ENCODE measurements around the gene FOXF1. TPM values are rescaled to one million over a fixed set of nuclear protein-coding genes. Genes with fewer than 3 reads are reported as not detected.

FOXF1 gene
- 10.6 and 11.6 TPM in 2 replicates for total RNA-seq

DNA sequence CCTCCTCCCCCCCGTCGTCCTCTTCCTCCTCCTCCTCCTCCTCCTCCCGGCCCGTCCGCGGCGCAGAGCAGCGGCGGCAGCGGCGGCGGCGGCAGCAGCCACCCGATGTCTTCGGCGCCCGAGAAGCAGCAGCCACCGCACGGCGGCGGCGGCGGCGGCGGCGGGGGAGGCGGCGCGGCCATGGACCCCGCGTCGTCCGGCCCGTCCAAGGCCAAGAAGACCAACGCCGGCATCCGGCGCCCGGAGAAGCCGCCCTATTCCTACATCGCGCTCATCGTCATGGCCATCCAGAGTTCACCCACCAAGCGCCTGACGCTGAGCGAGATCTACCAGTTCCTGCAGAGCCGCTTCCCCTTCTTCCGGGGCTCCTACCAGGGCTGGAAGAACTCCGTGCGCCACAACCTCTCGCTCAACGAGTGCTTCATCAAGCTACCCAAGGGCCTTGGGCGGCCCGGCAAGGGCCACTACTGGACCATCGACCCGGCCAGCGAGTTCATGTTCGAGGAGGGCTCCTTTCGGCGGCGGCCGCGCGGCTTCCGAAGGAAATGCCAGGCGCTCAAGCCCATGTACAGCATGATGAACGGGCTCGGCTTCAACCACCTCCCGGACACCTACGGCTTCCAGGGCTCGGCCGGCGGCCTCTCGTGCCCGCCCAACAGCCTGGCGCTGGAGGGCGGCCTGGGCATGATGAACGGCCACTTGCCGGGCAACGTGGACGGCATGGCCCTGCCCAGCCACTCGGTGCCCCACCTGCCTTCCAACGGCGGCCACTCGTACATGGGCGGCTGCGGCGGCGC lies at the start of gene FOXF1:
Gene FOXF1, plus strand, starts transcription at position 63 of the 797 bp plus-strand sequence. Its CDS starts 43 bp downstream, at position 106.
- no peak for DNase-seq (ENCODE audit: extremely low read depth, low read depth, low spot score)

DNA sequence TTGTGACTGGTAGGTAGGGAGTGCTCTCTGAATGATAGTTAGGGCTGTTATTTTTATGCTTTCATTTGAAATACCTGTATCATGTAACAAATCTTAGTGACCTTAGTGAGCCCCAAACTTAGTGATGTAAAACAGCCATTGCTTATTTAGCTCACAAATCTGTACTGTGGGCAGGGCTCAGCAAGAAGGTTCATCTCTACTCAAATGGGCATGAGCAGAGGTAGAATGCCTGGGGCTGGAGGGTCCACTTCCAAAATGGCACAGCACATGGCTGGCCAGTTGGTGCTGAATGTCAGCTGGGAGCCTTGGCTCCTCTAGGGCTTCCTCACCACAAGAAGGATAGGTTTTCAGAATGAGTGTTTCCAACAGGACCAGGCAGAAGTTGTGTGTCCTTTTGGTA lies 49.3 kb upstream of the FOXF1 start:
- no peak for DNase-seq (ENCODE audit: extremely low read depth, low read depth, low spot score)

DNA sequence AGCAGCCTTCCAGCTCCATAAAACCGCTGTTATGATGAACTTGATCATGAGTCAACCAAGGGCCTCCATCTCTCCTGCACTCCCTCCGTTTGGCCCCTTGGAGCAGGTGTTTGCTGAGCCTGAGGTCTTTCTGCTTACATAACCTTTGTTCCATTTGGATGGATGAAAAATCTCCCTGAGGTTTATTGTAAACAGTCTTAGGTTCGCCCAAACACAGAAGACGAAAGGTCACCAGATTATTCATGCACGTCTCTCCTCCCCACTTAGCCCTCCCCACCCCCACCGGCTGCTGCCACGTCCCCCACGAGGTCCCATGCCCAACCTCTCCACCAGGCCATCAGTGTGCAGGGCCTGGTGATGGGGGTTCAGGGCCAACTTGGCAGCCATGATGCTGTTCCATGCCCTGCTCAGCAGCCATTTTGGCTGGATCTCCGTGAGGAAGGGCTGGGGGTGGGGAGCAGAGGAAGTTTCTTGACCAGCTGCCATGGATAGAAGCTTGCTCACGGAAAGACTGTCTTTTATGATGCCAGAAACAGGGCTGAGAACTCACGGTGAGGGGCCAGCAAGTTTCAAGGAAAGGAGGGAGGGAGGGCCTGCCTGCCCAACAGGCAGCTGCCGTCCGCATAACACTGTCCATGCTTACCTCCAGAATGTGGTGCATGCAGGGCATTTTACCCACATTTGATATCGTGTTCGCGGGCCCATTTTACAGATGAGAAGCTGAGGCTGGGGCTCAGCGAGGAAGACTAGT lies 47.8 kb upstream of the FOXF1 start:
- no peak for DNase-seq (ENCODE audit: extremely low read depth, low read depth, low spot score)

DNA sequence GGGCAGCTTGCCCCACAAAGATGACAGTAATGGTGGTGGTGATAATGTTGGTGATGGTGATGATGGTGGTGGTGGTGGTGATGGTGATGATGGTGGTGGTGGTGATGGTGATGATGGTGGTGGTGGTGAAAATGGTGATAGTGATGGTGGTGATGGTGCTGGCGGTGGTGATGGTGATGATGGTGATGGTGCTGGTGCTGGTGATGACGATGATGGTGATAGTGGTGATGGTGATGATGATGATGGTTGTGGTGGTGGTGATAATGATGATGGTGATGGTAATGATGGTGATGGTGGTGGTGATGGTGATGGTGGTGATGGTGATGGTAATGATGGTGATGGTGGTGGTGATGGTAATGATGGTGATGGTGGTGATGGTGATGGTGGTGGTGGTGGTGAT lies 46.3 kb upstream of the FOXF1 start:
- DNase-seq (ENCODE audit: extremely low read depth, low read depth, low spot score) = no peak

DNA sequence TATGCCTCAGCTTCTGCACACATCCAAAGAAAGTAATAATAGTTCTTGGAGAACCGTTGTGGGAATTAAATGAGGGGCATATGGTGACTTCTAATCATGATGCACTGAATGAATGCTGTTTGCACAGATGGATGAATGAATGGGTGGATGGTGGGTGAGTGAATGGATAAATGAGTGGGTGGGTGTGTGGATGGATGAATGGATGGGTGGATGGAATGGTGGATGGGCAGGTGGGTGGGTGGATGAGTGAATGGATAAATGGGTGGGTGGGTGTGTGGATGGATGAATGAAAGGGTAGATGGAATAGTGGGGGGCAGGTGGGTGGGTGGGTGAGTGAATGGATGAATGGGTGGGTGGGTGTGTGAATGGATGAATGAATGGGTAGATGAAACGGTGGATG lies 44.9 kb upstream of the FOXF1 start:
- no peak for DNase-seq (ENCODE audit: extremely low read depth, low read depth, low spot score)

DNA sequence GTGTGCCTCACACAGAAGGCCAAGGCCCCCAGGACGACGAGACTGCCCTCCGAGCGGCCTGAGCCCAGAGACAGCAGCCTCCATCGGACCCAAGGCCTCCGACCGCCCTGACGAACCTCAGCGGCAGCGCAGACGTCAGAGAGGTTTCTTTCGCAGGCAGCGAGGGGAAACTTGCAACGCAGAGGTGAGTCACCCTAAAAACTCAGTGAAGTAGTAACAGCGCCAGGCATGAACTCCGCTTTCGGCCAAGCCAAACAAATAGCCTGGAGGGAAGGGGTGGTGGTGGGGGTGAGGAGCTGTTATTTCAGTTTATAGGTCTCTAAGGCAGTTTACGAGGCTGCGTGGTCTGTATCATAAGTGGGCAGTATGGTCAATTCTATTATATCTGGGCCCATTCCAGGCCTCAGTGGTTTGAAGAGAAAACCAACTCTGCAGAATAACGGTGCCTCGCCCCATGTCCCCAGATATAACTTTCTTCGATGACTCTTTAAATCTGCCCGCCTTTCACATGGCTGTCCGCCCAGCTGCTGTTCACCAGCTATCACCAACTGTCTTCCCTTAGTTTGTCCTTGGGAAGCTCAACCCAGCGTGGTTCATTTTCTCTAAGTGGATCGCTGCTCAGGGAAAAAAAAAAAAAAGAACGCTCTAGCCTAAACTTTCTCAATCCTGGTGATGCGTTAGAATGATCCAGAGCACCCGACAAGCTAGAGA lies 43.5 kb upstream of the FOXF1 start:
- no peak for DNase-seq (ENCODE audit: extremely low read depth, low read depth, low spot score)

DNA sequence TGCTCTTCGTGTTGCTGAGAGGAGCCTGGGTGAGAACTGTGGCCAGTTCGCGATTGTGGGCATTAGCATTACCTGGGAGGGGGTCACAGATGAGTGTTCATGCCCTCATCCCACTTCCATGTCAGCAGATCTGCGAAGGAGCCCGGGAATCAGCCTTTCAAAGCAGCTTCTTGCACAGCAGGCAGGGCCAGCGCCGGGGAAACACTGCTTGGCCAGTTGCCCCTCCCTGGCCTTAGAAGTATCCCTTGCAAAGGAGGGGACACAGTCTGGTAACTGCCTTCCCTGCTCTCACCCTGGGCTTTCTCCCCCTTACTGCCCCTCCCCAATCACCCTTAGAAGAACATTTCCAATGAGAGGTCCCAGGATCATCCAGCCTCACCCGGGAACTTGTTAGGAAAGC lies 42.8 kb upstream of the FOXF1 start:
- no peak for DNase-seq (ENCODE audit: extremely low read depth, low read depth, low spot score)

DNA sequence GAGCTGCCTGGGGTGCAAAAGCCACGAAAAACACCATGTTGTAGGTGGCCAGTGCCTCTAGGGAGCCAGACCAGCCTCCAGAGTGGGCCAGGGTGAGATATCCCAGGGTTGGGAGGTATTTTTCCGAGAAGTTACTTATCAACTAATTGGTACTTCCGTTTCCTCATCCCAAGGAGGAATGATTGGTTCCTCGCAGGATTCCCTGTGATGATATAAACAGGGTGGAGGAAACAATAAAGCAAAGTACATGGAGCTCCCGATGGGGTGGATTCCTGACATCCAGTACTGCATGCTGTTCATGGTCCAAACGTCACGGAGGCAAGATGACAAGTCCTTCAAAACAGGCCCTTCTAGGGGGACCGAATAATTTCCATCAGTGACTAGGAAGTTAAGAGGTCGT lies 39.4 kb upstream of the FOXF1 start:
- DNase-seq (ENCODE audit: extremely low read depth, low read depth, low spot score) = no peak

DNA sequence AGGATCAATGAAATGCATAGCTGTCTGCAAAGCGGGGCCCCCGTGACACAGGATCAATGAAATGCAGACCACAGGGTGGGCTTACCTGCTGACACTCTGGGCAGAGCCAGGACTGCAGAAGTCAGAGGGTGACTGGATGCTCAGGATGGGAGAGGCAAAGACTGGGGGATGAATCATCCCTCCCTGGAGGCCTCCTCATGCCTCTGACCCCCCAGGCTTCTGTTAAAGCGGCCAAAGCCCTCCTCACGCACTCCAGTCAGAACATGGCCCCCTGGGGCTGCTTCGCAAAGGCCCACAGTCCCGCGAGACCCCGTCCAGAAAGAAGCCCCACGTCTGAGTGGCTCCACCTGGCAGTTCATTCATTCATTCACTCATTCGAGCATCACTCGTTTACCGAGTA lies 38.4 kb upstream of the FOXF1 start:
- no peak for DNase-seq (ENCODE audit: extremely low read depth, low read depth, low spot score)

DNA sequence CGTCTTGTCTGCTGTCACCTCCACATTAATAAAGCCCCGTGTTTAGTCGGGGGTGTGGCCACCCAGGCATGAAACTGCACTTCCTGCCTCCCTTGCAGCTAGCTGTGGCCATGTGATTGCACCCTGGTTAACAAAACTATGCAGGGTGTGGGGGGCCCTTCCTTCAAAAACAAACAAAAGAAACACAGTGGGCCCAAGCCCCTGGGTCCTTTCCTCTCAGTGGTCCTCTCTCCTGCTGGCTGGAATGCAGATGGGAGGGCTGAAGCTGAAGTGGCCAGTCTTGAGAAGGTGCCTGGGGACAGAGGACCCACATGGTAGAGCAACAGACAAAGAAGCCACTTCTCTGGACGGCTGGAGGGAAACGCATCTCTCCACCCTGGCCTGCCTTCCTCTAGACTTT lies 38.0 kb upstream of the FOXF1 start:
- DNase-seq (ENCODE audit: extremely low read depth, low read depth, low spot score) = no peak

DNA sequence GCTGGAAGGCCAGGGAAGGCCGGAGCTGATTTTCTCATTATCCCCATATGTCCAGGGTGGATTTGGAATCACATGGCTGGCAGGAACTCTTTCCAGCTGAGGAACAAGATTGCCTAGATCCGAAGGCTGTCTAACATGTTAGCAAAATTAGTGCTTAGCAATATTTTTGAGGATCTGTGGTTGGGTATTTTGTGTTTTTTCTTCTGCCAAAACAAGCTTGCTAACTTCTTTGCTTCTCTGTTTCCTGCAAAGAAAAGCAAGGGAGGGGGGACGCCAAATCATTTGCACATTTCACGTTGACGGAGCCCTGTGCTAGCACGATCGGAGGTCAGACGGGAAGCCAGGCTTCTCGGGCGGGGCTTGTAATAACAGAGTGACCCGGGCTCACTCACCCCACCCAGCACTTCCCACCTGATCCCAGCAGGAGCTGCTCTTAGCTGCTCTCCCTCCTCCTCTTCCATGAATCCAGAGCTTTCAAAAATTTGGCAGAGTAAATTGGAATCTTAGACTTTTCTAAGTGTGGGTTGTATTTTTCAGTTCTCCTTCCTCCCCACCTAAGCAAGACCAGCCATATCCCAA lies 33.3 kb upstream of the FOXF1 start:
- no peak for DNase-seq (ENCODE audit: extremely low read depth, low read depth, low spot score)

DNA sequence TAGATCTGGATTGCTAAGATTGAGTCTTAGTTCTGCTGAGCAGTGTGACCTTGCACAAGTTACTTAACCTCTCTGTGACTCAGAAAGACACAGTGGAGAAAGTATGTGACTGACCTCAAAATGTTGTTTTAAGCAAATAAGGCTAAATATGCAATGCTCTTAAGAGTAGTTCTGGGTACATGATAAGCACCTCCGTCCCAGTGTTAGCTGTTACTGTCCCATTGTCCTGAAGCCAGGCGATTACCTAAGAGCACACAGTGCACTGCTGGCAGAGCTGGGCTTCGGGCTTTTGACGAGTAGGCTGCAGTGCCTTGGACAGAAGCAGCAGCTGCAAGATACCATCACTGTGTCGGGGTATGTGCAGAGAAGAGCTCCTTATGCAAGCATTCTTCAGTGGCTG lies 32.7 kb upstream of the FOXF1 start:
- DNase-seq (ENCODE audit: extremely low read depth, low read depth, low spot score) = no peak

DNA sequence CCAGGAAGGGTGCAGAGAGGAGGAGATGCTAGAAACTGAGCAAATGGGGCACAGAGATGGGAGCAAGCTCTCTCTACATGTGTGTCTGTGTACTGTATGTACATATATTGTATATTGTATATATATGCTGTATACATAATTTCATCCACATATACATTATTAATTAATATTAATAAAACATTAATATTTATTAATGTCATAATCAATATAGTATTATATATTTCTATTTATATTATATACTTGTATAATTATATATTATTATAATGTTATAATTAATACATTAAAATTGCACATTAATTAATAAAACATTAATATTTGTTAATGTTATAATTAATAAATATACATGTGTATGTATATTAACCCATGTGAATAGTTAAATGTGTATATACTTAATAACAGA lies 31.5 kb upstream of the FOXF1 start:
- DNase-seq (ENCODE audit: extremely low read depth, low read depth, low spot score) = no peak

DNA sequence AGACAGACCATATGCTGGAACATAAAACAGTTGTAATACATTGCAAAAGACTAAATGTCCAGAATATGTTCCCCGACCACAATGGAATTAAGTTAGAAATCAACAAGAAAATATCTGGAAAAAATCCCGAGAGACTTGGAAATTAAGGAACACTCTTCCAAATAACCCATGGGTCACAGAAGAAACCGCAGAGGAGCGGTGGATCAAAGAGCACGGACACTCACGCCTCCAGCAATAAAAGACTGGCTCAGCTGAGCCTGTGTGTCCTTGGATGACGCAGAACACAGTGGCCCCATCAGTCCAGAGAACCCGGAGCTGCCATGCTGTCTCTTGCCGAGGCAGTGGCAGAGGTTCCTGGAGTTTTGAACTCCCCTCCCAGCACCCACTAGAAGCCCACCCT lies 30.9 kb upstream of the FOXF1 start:
- DNase-seq (ENCODE audit: extremely low read depth, low read depth, low spot score) = no peak

DNA sequence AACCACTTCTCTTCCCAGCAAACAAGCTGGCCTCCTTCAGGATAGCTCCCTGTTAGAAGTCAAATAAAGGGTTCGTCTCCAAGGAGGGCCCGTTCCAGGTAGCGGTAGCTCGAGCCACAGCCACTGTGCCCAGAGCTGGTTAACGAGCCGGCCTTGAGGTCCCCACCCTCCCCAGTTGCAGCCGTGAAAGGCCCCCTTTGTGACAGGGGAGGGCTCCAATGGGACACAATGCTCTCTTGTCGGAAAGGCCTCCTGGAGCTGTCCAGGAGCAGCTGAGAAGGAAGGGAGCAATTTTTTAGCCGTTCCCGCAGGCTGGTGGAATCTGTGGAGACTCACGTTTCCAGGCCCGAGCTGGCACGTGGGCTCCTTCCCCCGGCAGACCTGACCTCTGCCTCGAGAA lies 29.9 kb upstream of the FOXF1 start:
- DNase-seq (ENCODE audit: extremely low read depth, low read depth, low spot score) = no peak

DNA sequence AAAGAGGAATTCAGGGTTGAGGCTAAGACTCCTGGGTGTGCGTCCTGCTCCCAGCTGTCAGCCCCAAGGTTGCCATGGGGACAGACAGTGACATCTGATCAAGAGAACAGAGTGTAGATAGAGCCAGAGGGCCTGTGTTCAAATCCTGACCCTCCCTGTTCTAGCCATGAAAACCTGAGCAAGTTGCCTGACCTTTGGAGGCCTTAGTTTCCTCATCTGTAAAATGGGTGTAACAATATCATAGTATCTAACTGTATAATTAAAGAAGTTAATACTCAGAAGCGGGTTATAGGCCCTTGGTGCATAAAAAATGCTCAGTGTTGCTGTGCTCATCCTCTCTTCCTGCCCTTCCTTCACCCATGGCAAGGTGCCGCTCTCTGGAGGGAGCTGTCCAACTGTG lies 28.7 kb upstream of the FOXF1 start:
- DNase-seq (ENCODE audit: extremely low read depth, low read depth, low spot score) = no peak

DNA sequence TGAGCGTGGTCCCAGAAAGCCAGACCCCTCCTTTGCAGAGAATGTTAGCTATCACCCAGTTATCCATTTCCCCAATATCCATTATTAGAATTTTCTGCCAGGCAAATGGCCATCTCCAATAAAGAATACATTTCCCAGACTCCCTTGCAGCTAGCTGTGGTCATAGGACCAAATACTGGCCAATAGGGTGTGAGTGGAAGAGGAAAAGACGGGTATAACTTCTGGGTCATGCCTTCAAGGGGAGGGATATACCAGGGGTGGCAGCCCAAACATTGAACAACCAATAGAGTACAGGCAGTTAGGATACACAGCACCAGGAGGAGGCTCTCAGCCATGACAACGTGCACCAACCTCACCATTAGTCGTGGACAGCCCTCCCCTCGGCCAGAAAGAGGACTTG lies 26.1 kb upstream of the FOXF1 start:
- DNase-seq (ENCODE audit: extremely low read depth, low read depth, low spot score) = no peak

DNA sequence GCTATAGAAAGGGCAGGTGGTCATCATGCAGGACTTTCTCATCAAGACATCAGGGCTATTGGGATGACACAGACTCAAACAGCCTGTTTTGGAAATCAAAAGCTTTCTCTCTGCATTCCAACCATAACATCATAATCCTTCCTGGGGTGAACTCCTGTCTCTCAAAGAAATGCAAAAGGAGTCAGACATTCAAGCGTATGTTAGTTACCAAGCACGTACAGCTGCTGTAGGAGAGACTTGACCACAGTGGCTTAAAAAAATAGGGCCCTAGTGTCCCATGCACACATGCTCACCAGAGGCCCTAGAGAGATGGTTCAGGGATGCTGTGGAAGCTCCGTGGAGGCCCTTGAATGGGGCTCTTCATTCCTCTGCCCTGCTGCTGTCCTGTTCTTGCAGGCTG lies 24.6 kb upstream of the FOXF1 start:
- no peak for DNase-seq (ENCODE audit: extremely low read depth, low read depth, low spot score)

DNA sequence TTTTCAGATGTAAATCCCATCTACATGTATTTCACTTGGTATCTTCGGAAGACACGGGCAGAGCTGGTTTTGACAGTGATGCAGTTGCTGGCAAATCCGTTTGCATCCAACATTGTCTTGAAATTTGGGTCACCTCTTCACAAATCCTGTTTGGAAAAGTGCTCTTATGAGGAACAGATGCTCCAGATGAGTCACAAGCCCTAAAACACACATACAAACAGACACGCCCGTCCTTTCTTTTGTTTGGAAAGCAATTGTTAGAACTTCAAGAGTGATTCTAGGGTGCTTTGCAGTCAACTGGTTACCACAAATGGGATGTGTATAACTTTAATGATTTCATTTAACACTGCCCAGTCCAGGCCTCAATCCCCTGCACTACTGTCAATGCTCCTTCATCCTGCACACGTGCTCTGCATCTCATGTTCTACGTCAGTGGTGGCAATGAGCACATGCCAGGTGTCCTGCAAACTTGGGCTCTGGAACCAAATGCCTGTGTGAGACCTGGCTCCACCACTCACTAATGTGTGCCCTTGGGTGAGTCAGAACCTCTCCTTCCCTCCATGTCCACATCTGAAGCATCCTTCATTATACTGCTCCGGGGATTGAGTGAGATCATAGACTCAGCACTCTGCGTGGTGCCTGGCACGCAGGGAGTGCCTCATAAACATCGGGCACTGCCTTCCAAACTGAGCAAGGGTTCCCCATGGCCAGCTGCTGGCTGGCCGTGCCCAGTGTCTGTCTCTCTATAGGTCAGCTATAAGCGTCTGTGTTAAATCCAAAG lies 19.3 kb upstream of the FOXF1 start:
- DNase-seq (ENCODE audit: extremely low read depth, low read depth, low spot score) = no peak

DNA sequence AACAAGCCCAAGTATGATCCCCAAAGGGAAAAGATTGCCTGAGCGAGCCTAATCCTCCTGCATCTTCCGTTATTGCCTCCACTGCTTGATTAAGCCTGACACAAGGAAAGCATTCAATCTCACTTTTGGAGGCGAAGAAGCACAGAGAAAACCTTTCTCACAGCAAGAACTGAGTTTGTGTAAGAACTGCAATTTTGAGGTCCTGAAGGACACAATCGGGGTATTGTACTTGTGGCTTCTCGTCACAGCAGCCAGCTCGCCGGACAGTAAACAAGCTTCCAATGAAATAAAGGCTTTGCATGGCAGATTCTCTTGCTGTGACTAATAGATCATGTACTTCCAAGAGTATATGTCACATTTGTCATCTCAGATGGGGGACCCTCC lies 18.7 kb upstream of the FOXF1 start:
- DNase-seq (ENCODE audit: extremely low read depth, low read depth, low spot score) = no peak
